Endothelial cell of hepatic sinusoid (primary cell): ENCODE results near the gene DESI2.

Experiments used
- in situ Hi-C: cut with HindIII; loops from 2 replicates; pipeline ENCODE4 v1.10.0; 2017; ENCODE audit warnings: low sequenced_read_pairs

DESI2 gene

GRCh38 chr1:244652623-244653438 is at the start of gene DESI2:
TSS of gene DESI2 (plus strand) at chr1:244653126. CDS start at chr1:244653314, 188 bp downstream.
- in situ Hi-C loops, result no loop called here

GRCh38 chr1:244603498-244603897 is 49.4 kb upstream of the DESI2 start:
- in situ Hi-C loops, result loop anchor here (5.0 to 25.0 kb wide), 2 partner anchors 199 to 434 kb away; no protein-coding TSS in a partner anchor

GRCh38 chr1:244605835-244606370 is 47.0 kb upstream of the DESI2 start:
- in situ Hi-C loops, result loop anchor here (25.0 kb wide), 1 partner anchor 431 kb away; no protein-coding TSS in a partner anchor

GRCh38 chr1:244614113-244614836 is 38.7 kb upstream of the DESI2 start:
- in situ Hi-C loops, result loop anchor here (25.0 kb wide), 1 partner anchor 423 kb away; no protein-coding TSS in a partner anchor

GRCh38 chr1:244614879-244615278 is 38.0 kb upstream of the DESI2 start:
- in situ Hi-C loops, result loop anchor here (25.0 kb wide), 1 partner anchor 422 kb away; no protein-coding TSS in a partner anchor

- in situ Hi-C loops, result loop anchor here (25.0 kb wide), 1 partner anchor 422 kb away; no protein-coding TSS in a partner anchor
Measured at GRCh38 chr1:244615301-244615700, 37.6 kb upstream of the DESI2 start.

GRCh38 chr1:244626709-244627108 is 26.2 kb upstream of the DESI2 start:
- in situ Hi-C loops, result loop anchor here (10.0 kb wide), 1 partner anchor 128 kb away; no protein-coding TSS in a partner anchor

GRCh38 chr1:244628789-244629188 is 24.1 kb upstream of the DESI2 start:
- in situ Hi-C loops, result loop anchor here (10.0 kb wide), 1 partner anchor 126 kb away; no protein-coding TSS in a partner anchor

- in situ Hi-C loops, result no loop called here
Measured at GRCh38 chr1:244633140-244633539, 19.8 kb upstream of the DESI2 start.

GRCh38 chr1:244634546-244634945 is 18.4 kb upstream of the DESI2 start:
- in situ Hi-C loops, result no loop called here

GRCh38 chr1:244636488-244637259 is 16.3 kb upstream of the DESI2 start:
- in situ Hi-C loops, result no loop called here

GRCh38 chr1:244639561-244639960 is 13.4 kb upstream of the DESI2 start:
- in situ Hi-C loops, result no loop called here

- in situ Hi-C loops, result no loop called here
Measured at GRCh38 chr1:244640917-244641316, 12.0 kb upstream of the DESI2 start.

GRCh38 chr1:244642526-244642925 is 10.4 kb upstream of the DESI2 start:
- in situ Hi-C loops, result no loop called here

- in situ Hi-C loops, result no loop called here
Measured at GRCh38 chr1:244642988-244643387, 9.9 kb upstream of the DESI2 start.

- in situ Hi-C loops, result no loop called here
Measured at GRCh38 chr1:244645414-244645813, 7.5 kb upstream of the DESI2 start.

GRCh38 chr1:244645890-244646289 is 7.0 kb upstream of the DESI2 start:
- in situ Hi-C loops, result no loop called here

- in situ Hi-C loops, result no loop called here
Measured at GRCh38 chr1:244647819-244648218, 5.1 kb upstream of the DESI2 start.

- in situ Hi-C loops, result no loop called here
Measured at GRCh38 chr1:244651956-244652622, 837 bp upstream of the DESI2 start.
